T-helper 22 cell (primary cell): ENCODE measurements around the gene TNFSF13.

Source experiments
- DNase-seq: peaks from one replicate; pipeline ENCODE4 v3.0.0-alpha.2; 2020; ENCODE audit warnings: low read depth

Gene TNFSF13

GRCh38 chr17:7575481-7575883, 16.9 kb downstream of the TNFSF13 start:
- no peak for DNase-seq

GRCh38 chr17:7575959-7576358, 17.4 kb downstream of the TNFSF13 start:
- no peak for DNase-seq

- DNase-seq, result no peak
Measured at GRCh38 chr17:7576432-7576937, 17.9 kb downstream of the TNFSF13 start.

- DNase-seq, result no peak
Measured at GRCh38 chr17:7577327-7578199, 19.0 kb downstream of the TNFSF13 start.

- peak; percentile 25 for DNase-seq
Measured at GRCh38 chr17:7579001-7579833, 20.7 kb downstream of the TNFSF13 start, which contains the start of gene CD68. Gene CD68 (plus strand): TSS chr17:7579638. CDS start chr17:7579678, 40 bp downstream.

GRCh38 chr17:7579834-7580603, 21.5 kb downstream of the TNFSF13 start:
- DNase-seq, result no peak

- DNase-seq, result no peak
Measured at GRCh38 chr17:7580604-7581575, 22.3 kb downstream of the TNFSF13 start.

GRCh38 chr17:7582396-7583252, 24.1 kb downstream of the TNFSF13 start:
- no peak for DNase-seq

GRCh38 chr17:7583253-7584109, 24.9 kb downstream of the TNFSF13 start, which contains the start of gene MPDU1:
Gene MPDU1 (plus strand): TSS chr17:7583852. CDS start chr17:7583863, 11 bp downstream.
- peak; percentile 87 for DNase-seq

GRCh38 chr17:7586673-7587419, 28.3 kb downstream of the TNFSF13 start:
- DNase-seq, result no peak

GRCh38 chr17:7587420-7588151, 29.0 kb downstream of the TNFSF13 start:
- no peak for DNase-seq

GRCh38 chr17:7588553-7589203, 30.1 kb downstream of the TNFSF13 start:
- no peak for DNase-seq

GRCh38 chr17:7589204-7589868, 30.8 kb downstream of the TNFSF13 start:
- DNase-seq, result peak; percentile 18

- DNase-seq, result no peak
Measured at GRCh38 chr17:7589891-7590691, 31.5 kb downstream of the TNFSF13 start, which contains the start of gene SOX15. Gene SOX15 (minus strand): TSS chr17:7590094. CDS start chr17:7589676, 418 bp downstream.

- no peak for DNase-seq
Measured at GRCh38 chr17:7590743-7591142, 32.2 kb downstream of the TNFSF13 start.
